Lung (tissue), 16 donors: Measurements from ENCODE around the gene IL21. TPM values are rescaled to one million over a fixed set of nuclear protein-coding genes. Genes with fewer than 3 reads are reported as not detected.

Experiments used
- ATAC-seq: fragments of 200-7000 bp; cut with Tn5 transposase; one replicate; pipeline ENCODE4 v1.9.1; 2020; ENCODE audit warnings: moderate number of reproducible peaks; ENCODE audit not compliant: insufficient read depth, low FRiP score
- DNase-seq, 3 donors: peaks; one replicate each; pipeline ENCODE4 v3.0.0-alpha.2; 2013 to 2017
- H3K27ac ChIP-seq, 2 donors: one replicate each; pipeline ENCODE4 v1.5.1; 2013; ENCODE audit warnings: mild to moderate bottlenecking in 2 of 2, moderate library complexity in 2 of 2, control low read depth in 1 of 2, inconsistent platforms in 1 of 2, low read depth in 1 of 2, low read length in 1 of 2
- H3K27me3 ChIP-seq, 3 donors: one replicate each; pipeline ENCODE4 v1.5.1; 2013; ENCODE audit warnings: low read length in 2 of 3; ENCODE audit not compliant: control insufficient read depth in 3 of 3, insufficient read depth in 3 of 3
- H3K36me3 ChIP-seq, 4 donors: one replicate each; pipeline ENCODE4 v1.5.1; 2013; ENCODE audit warnings: low read length in 4 of 4, mild to moderate bottlenecking in 1 of 4, moderate library complexity in 1 of 4; ENCODE audit not compliant: control insufficient read depth in 4 of 4, insufficient read depth in 4 of 4
- H3K4me1 ChIP-seq, 5 donors: one replicate each; pipeline ENCODE4 v1.5.1; 2013; ENCODE audit warnings: low read length in 5 of 5, mild to moderate bottlenecking in 2 of 5, moderate library complexity in 1 of 5; ENCODE audit not compliant: control insufficient read depth in 5 of 5, insufficient read depth in 5 of 5
- H3K4me3 ChIP-seq: one replicate; pipeline ENCODE4 v1.5.1; 2013; ENCODE audit warnings: mild to moderate bottlenecking, control low read depth, moderate library complexity
- H3K9ac ChIP-seq, 2 donors: one replicate each; pipeline ENCODE4 v1.5.1; 2013; ENCODE audit warnings: low read length in 2 of 2, control low read depth in 1 of 2; ENCODE audit not compliant: insufficient read depth in 1 of 2
- H3K9me3 ChIP-seq, 4 donors: one replicate each; pipeline ENCODE4 v1.5.1; 2013; ENCODE audit warnings: low read length in 3 of 4, mild to moderate bottlenecking in 1 of 4, moderate library complexity in 1 of 4; ENCODE audit not compliant: control insufficient read depth in 4 of 4, insufficient read depth in 3 of 4
- CTCF ChIP-seq: IDR thresholded peaks from 2 replicates; pipeline ENCODE4 v1.5.1; 2012; ENCODE audit warnings: mild to moderate bottlenecking; ENCODE audit errors: control extremely low read depth, extremely low read depth
- WGBS, 2 donors: extraction: QIAGEN DNeasy Blood & Tissue Kit; methylation state at CpG; one replicate each; pipeline ENCODE4 v1.1.7; 2013; 5-methylcytosine and 5-hydroxymethylcytosine counted together
- long read RNA-seq, 5 donors: transcript quantifications; one replicate each; lab custom pipeline, GENCODE V29; 2026
- polyA plus RNA-seq, 2 donors: library from polyadenylated mRNA; stranded (reverse); fragments of 200-250 nt; gene quantifications; one replicate each; pipeline ENCODE4 v1.2.1, GENCODE V29; 2013
- total RNA-seq, 2 donors: library from RNA; depleted of rRNA in 1 of 2; stranded (reverse); fragments of >200 nt in 1 of 2; gene quantifications; one replicate each; pipeline ENCODE4 v1.2.1, GENCODE V29; 2014 to 2021
- donor health status: control.
- donor health status: control.
- donor health status: Bipolar disorder and iron deficiency.
- donor health status: healthy.
- donor health status: DM: yes; HTN: yes; CAD: no.

IL21 gene
- total RNA-seq (under 1 TPM in 1 of 2 donors, not detected in 1; 0.26 TPM), polyA plus RNA-seq (under 1 TPM in 1 of 2 donors, not detected in 1; 0.02 TPM)
- long read RNA-seq, donor 1, result 0 reads
- long read RNA-seq, donor 2, result 0 reads
- long read RNA-seq, donor 3, result 0 reads
- long read RNA-seq, donor 4, result 0 reads
- long read RNA-seq, donor 5, result 0 reads

- DNase-seq, result no peak
- TF ChIP-seq CTCF, result no peak
- H3K9ac ChIP-seq, result no peak within 1 kb of the TSS
- H3K9me3 ChIP-seq, result no peaks in the 10 kb centered on the region
- no peaks in the 10 kb centered on the region for H3K27me3 ChIP-seq
- ATAC-seq, result no peak
- WGBS, 2 donors, result 70 to 83% methylated on average over 4 of the region's 4 CpGs
- no peak within 1 kb of the TSS for H3K4me3 ChIP-seq
- H3K36me3 ChIP-seq, result no peaks in the 10 kb centered on the region
- H3K4me1 ChIP-seq, result no peaks in the 10 kb centered on the region
- no peak within 1 kb of the TSS for H3K27ac ChIP-seq
These were observed at the start of gene IL21 for GRCh38 chr4:122621016-122621507. TSS of gene IL21 (minus strand) at chr4:122621066. CDS start at chr4:122621011, 55 bp downstream.

- Histone ChIP-seq H3K9ac (no peak overlapping the region), H3K27ac (no peak overlapping the region)
- ATAC-seq, result no peak
These were observed 49.3 kb upstream of the IL21 start for GRCh38 chr4:122669911-122670738.

DNA sequence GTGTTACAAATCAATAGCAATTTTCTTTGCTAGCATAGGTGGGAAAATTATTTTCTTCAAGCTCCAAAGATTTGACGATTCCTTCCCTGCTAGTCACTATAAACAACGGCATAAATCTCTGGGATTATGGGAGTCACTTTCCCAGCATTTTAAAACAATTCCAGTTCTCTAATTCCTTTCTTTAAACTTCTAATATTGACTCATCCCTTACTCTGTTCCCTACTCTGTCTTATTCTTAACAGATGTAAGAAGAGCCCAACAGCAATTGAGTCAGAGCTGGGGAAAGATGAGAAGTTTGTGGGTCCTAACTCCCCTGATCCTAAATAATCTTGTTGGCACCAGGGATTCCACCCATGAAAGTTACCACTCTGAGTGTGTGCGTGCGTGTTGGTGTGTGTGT is 47.4 kb upstream of the IL21 start:
- no peaks in the 10 kb centered on the region for H3K36me3 ChIP-seq
- ATAC-seq (no peak), DNase-seq (no peak)
- no peaks in the 10 kb centered on the region for H3K9me3 ChIP-seq
- peaks cover 0 to 2% (median 0%) of the 10 kb centered on the region in 5 donors for H3K4me1 ChIP-seq
- H3K27ac ChIP-seq, result no peak overlapping the region
- WGBS, 2 donors, result 92 to 93% methylated on average over 4 of the region's 4 CpGs
- H3K9ac ChIP-seq, result no peak overlapping the region
- H3K27me3 ChIP-seq, result no peaks in the 10 kb centered on the region
- TF ChIP-seq CTCF, result no peak
- no peak overlapping the region for H3K4me3 ChIP-seq

More at GRCh38 chr4:122669911-122670738, 49.3 kb upstream of the IL21 start:
- Histone ChIP-seq H3K36me3 (no peaks in the 10 kb centered on the region), H3K9me3 (no peaks in the 10 kb centered on the region), H3K4me1 (peaks cover 0 to 2% (median 0%) of the 10 kb centered on the region in 5 donors), H3K27me3 (no peaks in the 10 kb centered on the region), H3K4me3 (no peak overlapping the region)
- DNase-seq, result no peak
- 91 to 95% methylated on average over 31 to 33 of the region's 33 CpGs for WGBS, 2 donors
- TF ChIP-seq CTCF, result no peak
